Measurements from ENCODE around the gene ASB13.

ASB13 gene, protein sequence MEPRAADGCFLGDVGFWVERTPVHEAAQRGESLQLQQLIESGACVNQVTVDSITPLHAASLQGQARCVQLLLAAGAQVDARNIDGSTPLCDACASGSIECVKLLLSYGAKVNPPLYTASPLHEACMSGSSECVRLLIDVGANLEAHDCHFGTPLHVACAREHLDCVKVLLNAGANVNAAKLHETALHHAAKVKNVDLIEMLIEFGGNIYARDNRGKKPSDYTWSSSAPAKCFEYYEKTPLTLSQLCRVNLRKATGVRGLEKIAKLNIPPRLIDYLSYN

DNA sequence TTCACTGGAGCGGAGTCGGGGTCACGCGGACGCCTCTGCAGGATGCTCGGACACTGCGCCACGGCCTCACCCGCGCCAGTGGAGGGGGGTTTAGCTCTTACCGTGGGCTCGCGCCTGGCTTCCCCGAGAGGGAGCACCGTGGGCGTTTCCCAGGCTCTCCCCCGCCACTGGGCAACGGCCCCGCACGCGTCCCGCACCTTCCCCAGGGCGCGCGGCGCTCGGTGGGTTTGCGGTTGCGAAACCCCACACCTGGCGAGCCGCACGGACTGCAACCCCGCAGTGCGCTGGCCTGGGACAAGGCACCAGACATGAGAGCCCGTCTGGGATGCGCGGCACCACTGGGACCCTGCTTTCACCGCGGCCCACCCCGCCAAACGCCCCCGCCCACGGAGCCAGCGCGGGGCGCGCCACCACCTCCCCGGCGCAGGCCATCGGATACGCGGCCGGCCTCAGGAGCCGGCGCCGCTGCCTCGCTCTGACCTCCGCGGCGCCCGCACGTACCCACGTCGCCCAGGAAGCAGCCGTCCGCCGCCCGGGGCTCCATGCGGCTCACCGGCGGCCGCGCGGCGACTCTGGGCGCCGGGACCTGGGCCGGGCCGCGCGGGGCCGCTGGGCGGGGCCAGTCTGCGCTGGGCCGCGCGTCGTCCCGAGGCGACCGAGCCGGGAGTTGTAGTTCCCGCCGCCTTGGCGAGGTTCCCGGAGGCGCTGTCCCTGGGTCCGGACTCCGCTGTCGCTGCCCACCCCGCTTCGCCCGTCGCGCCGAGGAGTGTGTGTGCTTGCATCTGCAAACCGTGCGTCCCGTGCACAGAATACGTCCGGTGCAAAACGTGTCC lies at the start of gene ASB13:
ASB13 (minus strand) TSS at position 588 of the 833 bp plus-strand sequence; CDS start at position 544, 44 bp downstream.
- DNase-seq: no peak

DNA sequence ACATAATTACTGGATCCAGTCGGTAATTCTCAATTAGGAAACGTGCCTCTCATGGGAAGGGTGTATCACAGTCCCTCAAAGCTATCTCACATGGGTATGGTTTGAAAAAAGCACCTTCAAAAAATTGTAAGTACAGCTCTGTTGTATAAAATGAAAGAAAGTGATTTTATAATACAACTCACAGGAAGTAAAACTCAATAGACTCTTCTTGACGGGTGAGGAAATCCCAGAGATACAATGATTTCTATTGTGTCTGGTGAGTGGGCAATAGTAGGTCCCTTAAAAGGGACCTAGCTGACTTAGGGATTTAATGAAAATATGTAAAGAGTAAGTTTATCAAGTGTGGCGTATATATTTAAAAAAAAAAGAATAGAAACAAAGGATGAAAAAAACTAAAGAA lies 45.2 kb upstream of the ASB13 start:
- DNase-seq: no peak

DNA sequence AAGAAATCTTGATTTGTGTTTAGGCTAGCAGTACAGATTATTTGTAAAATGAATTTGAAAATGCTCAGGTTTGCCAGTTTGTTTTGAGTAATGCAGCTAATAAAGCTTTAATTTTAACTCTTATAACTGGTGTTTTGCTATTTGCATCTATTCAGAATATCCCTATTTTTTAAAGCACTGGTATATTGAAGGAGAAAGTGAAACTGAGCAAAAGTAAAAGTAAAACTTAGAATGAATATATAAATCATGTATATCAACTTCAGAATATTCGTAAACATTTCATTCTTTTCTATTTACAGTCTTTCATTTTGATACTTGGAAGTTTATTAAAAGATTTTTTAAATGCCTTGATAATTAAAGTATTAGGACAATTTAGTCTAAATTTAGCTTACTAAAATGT lies 44.5 kb upstream of the ASB13 start:
- DNase-seq: no peak

DNA sequence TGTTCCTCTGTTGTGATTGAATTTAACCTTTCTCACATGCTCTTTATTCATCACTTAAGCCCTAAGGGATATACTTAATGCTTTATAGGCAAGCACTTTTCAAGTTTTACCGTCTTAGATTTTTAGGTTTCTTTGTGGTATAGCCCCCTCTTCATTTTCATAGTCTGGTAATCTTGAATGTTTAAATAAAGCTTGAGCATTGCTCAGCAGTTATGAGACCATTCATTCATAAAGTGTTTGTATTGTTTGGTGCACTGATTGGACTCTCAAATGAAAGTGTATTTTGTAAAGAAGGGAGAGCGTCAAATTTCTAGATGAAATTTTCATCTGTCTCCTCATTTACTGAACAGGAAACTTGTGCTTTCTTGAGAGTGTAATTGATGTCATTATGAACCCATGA lies 43.5 kb upstream of the ASB13 start:
- no peak for DNase-seq

DNA sequence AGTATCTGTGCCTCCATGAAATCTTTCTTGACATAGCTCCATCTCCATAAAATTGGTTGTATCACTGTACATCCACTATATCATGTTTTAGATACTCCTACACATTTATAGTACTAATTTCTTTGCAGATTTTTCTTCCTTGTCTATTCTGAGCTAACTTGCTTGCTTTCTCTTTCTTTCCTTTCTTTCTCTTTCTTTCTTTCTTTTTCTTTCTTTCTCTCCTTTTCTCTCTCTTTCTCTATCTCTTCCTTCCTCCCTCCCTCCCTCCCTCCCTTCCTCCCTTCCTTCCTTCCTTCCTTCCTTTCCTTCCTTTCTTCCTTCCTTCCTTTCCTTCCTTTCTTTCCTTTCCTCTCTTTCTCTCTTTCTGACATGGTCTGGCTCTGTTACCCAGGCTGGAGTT lies 42.0 kb upstream of the ASB13 start:
- no peak for DNase-seq

DNA sequence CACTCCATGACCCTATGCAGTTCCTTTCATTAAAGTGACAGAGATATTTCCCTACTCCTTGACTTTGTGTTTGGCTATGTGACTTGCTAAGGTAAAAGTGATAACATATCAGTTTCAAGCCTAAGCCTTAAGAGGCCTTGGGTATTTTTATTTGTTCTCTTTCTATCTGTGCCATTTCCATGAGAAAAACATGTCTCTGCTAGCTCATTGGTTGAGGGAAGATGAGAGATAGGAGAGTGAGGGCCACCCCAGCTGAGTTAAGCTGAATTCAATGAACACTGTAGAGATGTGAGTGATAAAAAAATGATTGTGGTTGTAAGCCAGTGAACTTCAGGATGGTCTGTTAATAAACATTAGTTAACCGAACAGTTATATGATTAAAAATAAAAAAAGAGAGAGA lies 31.7 kb upstream of the ASB13 start:
- DNase-seq: no peak

GRCh38 chr10:5697342-5697741 lies 30.9 kb upstream of the ASB13 start:
- DNase-seq: no peak

- no peak for DNase-seq
Observed at GRCh38 chr10:5694573-5694972, 28.2 kb upstream of the ASB13 start.

- no peak for DNase-seq
Observed at GRCh38 chr10:5692461-5693358, 26.3 kb upstream of the ASB13 start.

GRCh38 chr10:5691786-5692185 lies 25.4 kb upstream of the ASB13 start:
- no peak for DNase-seq

DNA sequence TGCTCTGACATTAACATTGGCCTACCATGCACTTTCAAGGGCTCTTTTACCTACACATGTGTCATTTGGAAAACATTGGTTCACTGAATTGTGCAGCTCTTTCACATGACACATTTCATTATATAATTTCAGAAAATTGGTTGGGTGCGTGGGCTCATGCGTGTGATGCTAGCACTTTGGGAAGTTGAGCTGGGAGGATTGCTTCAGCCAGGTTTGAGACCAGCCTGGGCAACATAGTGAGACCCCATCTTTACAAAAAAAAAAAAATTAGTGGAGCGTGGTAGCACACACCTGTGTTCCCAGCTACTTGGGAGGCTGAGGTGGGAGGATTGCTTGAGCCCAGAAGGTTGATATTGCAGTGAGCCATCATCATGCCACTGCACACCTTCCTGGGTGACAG lies 22.2 kb upstream of the ASB13 start:
- no peak for DNase-seq

- DNase-seq: no peak
Observed at GRCh38 chr10:5685764-5686240, 19.4 kb upstream of the ASB13 start.

GRCh38 chr10:5684971-5685763 lies 18.8 kb upstream of the ASB13 start:
- peak in 1 of 2 experiments; percentile 9 for DNase-seq

- peak; percentile 88 to 90 for DNase-seq
Observed at GRCh38 chr10:5684318-5684970, 18.0 kb upstream of the ASB13 start, which contains the start of gene TASOR2. Gene TASOR2, plus strand, starts transcription at chr10:5684838. Its CDS starts 35,805 bp downstream, at chr10:5720643.

- DNase-seq: no peak
Observed at GRCh38 chr10:5683065-5683464, 16.7 kb upstream of the ASB13 start.

- no peak for DNase-seq
Observed at GRCh38 chr10:5681930-5682329, 15.5 kb upstream of the ASB13 start.

DNA sequence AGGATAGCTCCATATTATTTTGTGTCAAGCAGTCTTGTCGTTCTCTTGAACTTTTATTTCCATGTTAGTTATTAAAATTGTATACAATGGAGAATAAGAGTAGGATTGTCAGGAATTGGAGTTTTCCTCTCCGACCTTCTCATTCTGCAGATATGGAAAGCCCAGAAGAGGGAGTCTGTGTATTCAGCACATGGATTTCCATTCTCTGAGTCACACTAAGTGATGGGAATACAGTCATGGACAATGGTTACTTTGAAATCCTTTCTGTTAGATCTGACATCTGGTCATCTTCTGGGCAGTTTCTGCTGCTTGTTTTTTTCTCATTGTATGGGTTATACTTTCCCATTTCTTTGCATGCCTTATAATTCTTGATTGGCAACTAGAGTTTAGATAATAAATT lies 13.2 kb upstream of the ASB13 start:
- DNase-seq: no peak

DNA sequence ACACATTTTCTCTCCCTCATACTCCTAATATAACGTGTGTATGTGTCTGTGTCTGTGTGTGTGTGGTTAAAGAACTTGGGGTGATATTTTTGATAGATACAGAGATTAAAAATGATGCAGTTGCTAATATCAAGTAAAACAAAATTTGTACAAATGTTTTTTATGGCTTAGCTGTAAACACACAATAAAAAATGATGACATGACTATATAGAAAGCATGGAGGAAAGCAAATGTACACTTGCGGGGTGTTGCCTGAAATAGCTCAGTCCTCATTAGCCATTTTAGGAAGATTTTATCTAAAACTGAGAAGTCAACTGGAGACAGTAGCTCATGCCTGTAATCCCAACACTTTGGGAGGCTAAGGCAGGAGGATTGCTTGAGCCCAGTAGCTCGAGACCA lies 12.6 kb upstream of the ASB13 start:
- no peak for DNase-seq

DNA sequence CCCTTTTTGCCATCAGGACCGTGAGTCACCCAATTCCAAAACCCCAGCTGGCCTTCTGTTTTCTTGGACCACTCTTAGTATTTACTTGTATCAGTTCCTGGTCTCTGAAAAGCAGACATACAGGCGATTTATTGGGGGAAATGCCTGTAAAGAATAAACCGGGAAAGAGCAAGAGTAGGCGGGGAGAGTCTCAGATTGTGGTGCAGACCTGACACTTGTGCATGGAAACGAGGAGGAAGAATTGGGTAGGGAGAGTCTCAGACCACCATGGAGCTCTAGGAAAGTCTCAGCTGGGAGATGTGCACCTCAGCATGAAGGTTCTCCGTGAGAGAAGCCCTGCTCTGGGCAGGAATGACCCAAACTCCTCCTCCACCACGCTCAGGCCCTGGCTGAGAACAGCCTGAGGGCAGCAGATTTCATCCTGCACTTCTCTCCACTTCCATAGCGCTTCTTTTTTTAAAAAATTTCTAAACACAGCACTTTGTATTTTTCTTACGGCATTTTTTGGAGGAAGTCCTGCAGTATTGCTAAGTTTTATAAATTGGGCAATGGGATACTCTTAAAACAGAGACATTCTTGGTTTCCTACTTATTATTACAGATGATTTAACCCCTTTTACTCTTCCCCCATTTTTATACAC lies 12.1 kb upstream of the ASB13 start:
- no peak for DNase-seq

DNA sequence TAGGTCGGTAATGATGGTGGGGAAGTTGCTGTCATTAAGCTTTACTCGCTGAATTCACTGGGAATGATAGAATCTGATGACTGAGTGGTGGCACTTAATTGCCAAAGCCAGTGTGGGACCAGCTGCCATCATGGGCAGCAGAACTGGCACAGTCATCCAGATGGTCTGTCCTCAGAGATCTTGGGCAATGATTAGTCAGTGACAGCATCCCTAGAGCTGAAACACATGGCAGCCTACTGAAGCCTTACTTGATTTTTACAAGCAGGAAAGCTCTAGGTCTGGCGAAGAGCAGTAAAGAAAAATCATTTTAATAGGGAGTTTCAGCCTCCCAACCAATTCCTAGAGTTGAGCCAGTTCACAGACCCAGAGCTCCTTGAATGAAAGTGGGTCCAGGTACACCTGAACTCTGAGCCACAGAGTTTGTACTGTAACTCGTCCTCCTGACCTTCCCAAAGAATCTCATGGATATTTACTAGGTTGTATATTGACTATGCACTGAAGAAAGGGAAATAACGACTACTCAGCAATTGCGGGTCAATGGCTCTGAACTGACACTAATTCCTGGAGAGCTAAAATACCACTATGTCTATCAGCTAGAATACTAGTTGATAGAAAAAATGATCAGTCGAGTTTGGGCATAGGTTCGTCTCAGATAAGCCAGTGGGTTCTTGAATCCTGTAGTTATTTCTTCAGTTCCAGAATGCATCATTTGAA lies 4.4 kb upstream of the ASB13 start:
- DNase-seq: no peak

Data from NCI-H187 (cell line).